H9 (cell line): ENCODE data around the gene GPR141. TPM values are rescaled to one million over a fixed set of nuclear protein-coding genes. Genes with fewer than 3 reads are reported as not detected.

ENCODE experiments used
- DNase-seq: peaks from one replicate; pipeline ENCODE4 v3.0.0-alpha.2; 2017
- H2AFZ ChIP-seq: one replicate; pipeline ENCODE4 v1.6.1; 2013; ENCODE audit warnings: mild to moderate bottlenecking, low read length, control low read depth, moderate library complexity
- H2AK5ac ChIP-seq: 2 replicates; pipeline ENCODE4 v1.6.1; 2013; ENCODE audit warnings: low read length, control low read depth, mixed read lengths; ENCODE audit not compliant: insufficient read length
- H2BK120ac ChIP-seq: one replicate; pipeline ENCODE4 v1.6.1; 2013; ENCODE audit warnings: low read depth, mild to moderate bottlenecking, low read length, control low read depth, inconsistent platforms; ENCODE audit not compliant: poor library complexity, severe bottlenecking
- H2BK12ac ChIP-seq: 2 replicates; pipeline ENCODE4 v1.6.1; 2013; ENCODE audit warnings: low read length, control low read depth, mixed read lengths, low read depth; ENCODE audit not compliant: insufficient read length
- H2BK15ac ChIP-seq: 2 replicates; pipeline ENCODE4 v1.6.1; 2013; ENCODE audit warnings: low read depth, low read length, control low read depth
- H2BK20ac ChIP-seq: one replicate; pipeline ENCODE4 v1.6.1; 2013; ENCODE audit warnings: low read depth, mild to moderate bottlenecking, low read length, control low read depth, inconsistent platforms; ENCODE audit not compliant: poor library complexity, severe bottlenecking
- H2BK5ac ChIP-seq: 2 replicates; pipeline ENCODE4 v1.6.1; 2013; ENCODE audit warnings: low read length, control low read depth, mixed read lengths; ENCODE audit not compliant: insufficient read length
- H3K14ac ChIP-seq: 2 replicates; pipeline ENCODE4 v1.6.1; 2013; ENCODE audit warnings: low read length, control low read depth; ENCODE audit not compliant: insufficient read depth
- H3K18ac ChIP-seq: 2 replicates; pipeline ENCODE4 v1.6.1; 2013; ENCODE audit warnings: low read depth, mild to moderate bottlenecking, mixed read lengths, low read length, control low read depth; ENCODE audit not compliant: insufficient read length
- H3K23ac ChIP-seq: 2 replicates; pipeline ENCODE4 v1.6.1; 2013; ENCODE audit warnings: low read length, control low read depth, mixed read lengths, low read depth; ENCODE audit not compliant: insufficient read length
- H3K23me2 ChIP-seq: 2 replicates; pipeline ENCODE4 v1.6.1; 2013; ENCODE audit warnings: low read depth, mild to moderate bottlenecking, mixed read lengths, low read length, control low read depth; ENCODE audit not compliant: insufficient read length, poor library complexity, severe bottlenecking
- H3K27ac ChIP-seq: 2 replicates; pipeline ENCODE4 v1.5.1; 2013; ENCODE audit warnings: low read length, control low read depth, mixed read lengths, low read depth; ENCODE audit not compliant: insufficient read length
- H3K27me3 ChIP-seq: 2 replicates; pipeline ENCODE4 v1.6.1; 2013; ENCODE audit warnings: low read length, control low read depth, inconsistent platforms; ENCODE audit not compliant: insufficient read depth
- H3K4ac ChIP-seq: 2 replicates; pipeline ENCODE4 v1.6.1; 2013; ENCODE audit warnings: low read depth, mild to moderate bottlenecking, control low read depth, inconsistent platforms, low read length, moderate library complexity
- H3K4me1 ChIP-seq: 2 replicates; pipeline ENCODE4 v1.6.1; 2013; ENCODE audit warnings: low read length, control low read depth, inconsistent platforms; ENCODE audit not compliant: insufficient read depth
- H3K4me2 ChIP-seq: 2 replicates; pipeline ENCODE4 v1.6.1; 2013; ENCODE audit warnings: low read length, control low read depth, mixed read lengths; ENCODE audit not compliant: insufficient read length, insufficient read depth
- H3K56ac ChIP-seq: 2 replicates; pipeline ENCODE4 v1.6.1; 2013; ENCODE audit warnings: low read depth, mild to moderate bottlenecking, mixed read lengths, low read length, control low read depth; ENCODE audit not compliant: insufficient read length
- H3K79me1 ChIP-seq: 2 replicates; pipeline ENCODE4 v1.6.1; 2013; ENCODE audit warnings: low read depth, mild to moderate bottlenecking, moderate library complexity, low read length, control low read depth, inconsistent platforms; ENCODE audit not compliant: insufficient read depth, poor library complexity, severe bottlenecking
- H3K79me2 ChIP-seq: 2 replicates; pipeline ENCODE4 v1.6.1; 2013; ENCODE audit warnings: low read length, control low read depth, inconsistent platforms; ENCODE audit not compliant: insufficient read depth
- H3K9ac ChIP-seq: 2 replicates; pipeline ENCODE4 v1.6.1; 2013; ENCODE audit warnings: low read length, control low read depth, mixed read lengths; ENCODE audit not compliant: insufficient read length; ENCODE audit errors: extremely low read depth
- H3K9me3 ChIP-seq: one replicate; pipeline ENCODE4 v1.6.1; 2013; ENCODE audit warnings: low read depth, low read length, inconsistent platforms; ENCODE audit not compliant: control insufficient read depth
- H3T11ph ChIP-seq: one replicate; pipeline ENCODE4 v1.6.1; 2013; ENCODE audit warnings: mild to moderate bottlenecking, low read length, control low read depth, inconsistent platforms
- H4K20me1 ChIP-seq: one replicate; pipeline ENCODE4 v1.6.1; 2013; ENCODE audit not compliant: control insufficient read depth, insufficient read length, insufficient read depth
- H4K5ac ChIP-seq: 2 replicates; pipeline ENCODE4 v1.6.1; 2013; ENCODE audit warnings: low read depth, mild to moderate bottlenecking, mixed read lengths, low read length, control low read depth; ENCODE audit not compliant: insufficient read length
- H4K8ac ChIP-seq: replicated peaks from 2 replicates; pipeline ENCODE4 v1.6.1; 2013; ENCODE audit warnings: low read length, control low read depth, mixed read lengths, low read depth; ENCODE audit not compliant: insufficient read length
- H4K91ac ChIP-seq: 2 replicates; pipeline ENCODE4 v1.6.1; 2013; ENCODE audit warnings: low read depth, mild to moderate bottlenecking, moderate library complexity, mixed read lengths, low read length, control low read depth; ENCODE audit not compliant: insufficient read length
- H3K27ac Mint-ChIP-seq, 3 experiments: 2 replicates in 2 of 3; 3 replicates in 1 of 3; pipeline ENCODE4 v1.8.0; 2020 to 2021; ENCODE audit warnings: mixed read lengths in 3 of 3, mild to moderate bottlenecking in 1 of 3, moderate library complexity in 1 of 3
- H3K27me3 Mint-ChIP-seq: 2 replicates; pipeline ENCODE4 v1.8.0; 2021; ENCODE audit warnings: low read depth, mild to moderate bottlenecking, moderate library complexity, mixed read lengths
- H3K36me3 Mint-ChIP-seq, 3 experiments: 2 replicates in 2 of 3; 3 replicates in 1 of 3; pipeline ENCODE4 v1.8.0; 2020 to 2021; ENCODE audit warnings: low read depth in 3 of 3, mixed read lengths in 3 of 3; ENCODE audit not compliant: insufficient read depth in 1 of 3
- H3K4me1 Mint-ChIP-seq, 2 experiments: 2 replicates each; pipeline ENCODE4 v1.8.0; 2020; ENCODE audit warnings: mixed read lengths in 2 of 2
- H3K4me3 Mint-ChIP-seq, 2 experiments: 2 replicates in 1 of 2; 3 replicates in 1 of 2; pipeline ENCODE4 v1.8.0; 2020 to 2021; ENCODE audit warnings: mild to moderate bottlenecking in 2 of 2, mixed read lengths in 2 of 2, moderate library complexity in 1 of 2
- H3K9me3 Mint-ChIP-seq, 2 experiments: 2 replicates in 1 of 2; 3 replicates in 1 of 2; pipeline ENCODE4 v1.8.0; 2020; ENCODE audit warnings: mild to moderate bottlenecking in 2 of 2, mixed read lengths in 2 of 2, moderate library complexity in 1 of 2
- CTCF ChIP-seq: fragments of 200-600 bp; sonication (generic); conservative IDR thresholded peaks from 3 replicates; pipeline ENCODE4 v1.8.0; 2021; ENCODE audit warnings: antibody characterized with exemption, mild to moderate bottlenecking
- WGBS: extraction: QIAGEN DNeasy Blood & Tissue Kit; methylation state at CpG from one replicate; pipeline ENCODE4 v1.1.7; 2013; ENCODE audit warnings: missing lambda C conversion rate, low lambda C conversion rate, mixed read lengths; ENCODE audit not compliant: insufficient read length; ENCODE audit errors: extremely low coverage; 5-methylcytosine and 5-hydroxymethylcytosine counted together
- total RNA-seq: library from RNA; stranded (reverse); gene quantifications from 2 replicates; pipeline ENCODE4 v1.2.1, GENCODE V29; 2021

GPR141 gene
- total RNA-seq, 1 experiment from 2014 or later, result 0.50 TPM

GRCh38 chr7:37730501-37730900, 46.9 kb downstream of the GPR141 start:
- H2BK15ac ChIP-seq, result no peak overlapping the region
- no peaks in the 10 kb centered on the region for H3K9me3 ChIP-seq
- no peak overlapping the region for H4K91ac ChIP-seq
- no peak for DNase-seq
- H4K8ac ChIP-seq, result no peak overlapping the region
- TF ChIP-seq CTCF, result no peak
- H2BK12ac ChIP-seq, result no peak overlapping the region
- H3K14ac ChIP-seq, result no peak overlapping the region
- no peaks in the 10 kb centered on the region for H3K4me1 ChIP-seq
- H3K4me2 ChIP-seq, result no peak overlapping the region
- H3K23me2 ChIP-seq, result no peaks in the 10 kb centered on the region
- H3K79me1 ChIP-seq, result no peaks in the 10 kb centered on the region
- H2AFZ ChIP-seq, result no peak overlapping the region
- H3K27me3 ChIP-seq, result no peaks in the 10 kb centered on the region
- H3K4me3 Mint-ChIP-seq, result no peak overlapping the region
- H3K79me2 ChIP-seq, result no peaks in the 10 kb centered on the region
- no peaks in the 10 kb centered on the region for H4K20me1 ChIP-seq
- no peak overlapping the region for H3K27ac Mint-ChIP-seq
- no peak overlapping the region for H3K18ac ChIP-seq
- no peak overlapping the region for H2BK5ac ChIP-seq
- H3T11ph ChIP-seq, result no peak overlapping the region
- H3K27me3 Mint-ChIP-seq, result no peaks in the 10 kb centered on the region
- H3K56ac ChIP-seq, result no peak overlapping the region
- no peak overlapping the region for H3K27ac ChIP-seq
- WGBS, result no CpG with 5 or more reads among the region's 4 CpGs
- no peak overlapping the region for H3K23ac ChIP-seq
- H2AK5ac ChIP-seq, result no peak overlapping the region
- H3K36me3 Mint-ChIP-seq, result no peaks in the 10 kb centered on the region
- H3K4ac ChIP-seq, result no peak overlapping the region
- H2BK20ac ChIP-seq, result no peak overlapping the region
- no peak overlapping the region for H4K5ac ChIP-seq
- H3K9me3 Mint-ChIP-seq, result no peaks in the 10 kb centered on the region
- H2BK120ac ChIP-seq, result no peak overlapping the region
- peaks cover 0 to 3% of the 10 kb centered on the region in 2 experiments; a peak in 1 of 4 replicates for H3K4me1 Mint-ChIP-seq
- no peak overlapping the region for H3K9ac ChIP-seq
